K562 (cell line): ENCODE measurements around the gene HEPACAM2. TPM values are rescaled to one million over a fixed set of nuclear protein-coding genes. Genes with fewer than 3 reads are reported as not detected.

Experiments used
- HIVEP1 ChIP-seq: fragments of 250-450 bp; sonication (Bioruptor Pico); IDR thresholded peaks from 2 replicates; pipeline ENCODE4 v1.4.0; 2020; ENCODE audit warnings: mild to moderate bottlenecking
- ZBTB43 ChIP-seq: sonication (generic); formaldehyde crosslinking; IDR thresholded peaks from 2 replicates; pipeline ENCODE4 v1.8.0; 2023; ENCODE audit warnings: mild to moderate bottlenecking, missing genetic modification reagents
- ZEB2 ChIP-seq: fragments of 450-650 bp; IDR thresholded peaks from 2 replicates; pipeline ENCODE4 v1.6.1; 2016
- ZFP36 ChIP-seq: fragments of 150-350 bp; IDR thresholded peaks from 2 replicates; pipeline ENCODE4 v1.6.1; 2018; ENCODE audit warnings: low read length, low read depth; ENCODE audit not compliant: partially characterized antibody
- ZNF23 ChIP-seq: fragments of 250-450 bp; sonication (Bioruptor Pico); IDR thresholded peaks from 2 replicates; pipeline ENCODE4 v1.4.0; 2020; ENCODE audit warnings: mild to moderate bottlenecking
- ZNF318 ChIP-seq, 2 experiments: fragments of 450-650 bp; IDR thresholded peaks; 2 replicates each; pipeline ENCODE4 v1.6.1; 2016; ENCODE audit warnings: mild to moderate bottlenecking in 2 of 2, borderline replicate concordance in 1 of 2, low read depth in 1 of 2, moderate library complexity in 1 of 2
- ZNF561 ChIP-seq: fragments of 450-650 bp; formaldehyde crosslinking; conservative IDR thresholded peaks from 2 replicates; pipeline ENCODE4 v1.4.0; 2020; ENCODE audit warnings: mild to moderate bottlenecking, moderate library complexity
- ZNF592 ChIP-seq: fragments of 450-650 bp; IDR thresholded peaks from 2 replicates; pipeline ENCODE4 v1.6.1; 2017; ENCODE audit warnings: antibody characterized with exemption, mild to moderate bottlenecking
- ZSCAN29 ChIP-seq: fragments of 450-650 bp; IDR thresholded peaks from 2 replicates; pipeline ENCODE4 v1.6.1; 2017
- polyA plus RNA-seq, 8 experiments: library from polyadenylated mRNA; depleted of rRNA in 4 of 8; stranded (reverse) in 5 of 8; unstranded in 3 of 8; fragments of >200 nt; fragmentation: Nextera tagmentation in 2 of 8; fragmentation: Illumina TruSeq in 1 of 8; extraction: Ambion mirVana in 2 of 8; extraction: Trizol in 1 of 8; gene quantifications; 2 replicates each; pipeline versions ENCODE4 v1.2.1 to v1.2.3, GENCODE V29; 2011 to 2014; ENCODE audit warnings: inconsistent platforms in 1 of 8, missing spikeins in 1 of 8
- total RNA-seq, 7 experiments: library from RNA; depleted of rRNA in 6 of 7; stranded (reverse); fragments of >200 nt in 6 of 7; fragmentation: Illumina TruSeq in 2 of 7; extraction: Trizol in 2 of 7; gene quantifications; 2 replicates each; pipeline versions ENCODE4 v1.2.1 to v1.2.3, GENCODE V29; 2011 to 2021; ENCODE audit warnings: low replicate concordance in 1 of 7
- TF ChIP-seq, protein P1 (sequence below): IDR thresholded peaks from 2 replicates; pipeline ENCODE4 v1.6.1; 2011; ENCODE audit warnings: borderline replicate concordance, low read depth, mild to moderate bottlenecking, moderate library complexity, low read length; ENCODE audit not compliant: insufficient read depth, poor library complexity, severe bottlenecking
- TF ChIP-seq, protein P2 (sequence below): fragments of 250-450 bp; sonication (Bioruptor Pico); IDR thresholded peaks from 2 replicates; pipeline ENCODE4 v1.5.0; 2021

HEPACAM2 gene
- total and polyA plus RNA-seq, 9 of the 15 experiments (the other 6 are each of a cell fraction or from before 2014, with no cell fraction given), result 2.0 to 6.5 (median 3.9) TPM

GRCh38 chr7:93219868-93220267, 6.4 kb downstream of the HEPACAM2 start (continued):
- no peak for TF ChIP-seq ZFP36
- TF ChIP-seq ZSCAN29, result no peak
- 0 out of 2 replicates have a peak, but pooled peaks have one; percentile 9 for TF ChIP-seq ZNF592
- TF ChIP-seq HIVEP1 (CRISPR knock-in tag), result no peak
- TF ChIP-seq ZNF561 (CRISPR knock-in tag), result no peak
- TF ChIP-seq, protein P1, sequence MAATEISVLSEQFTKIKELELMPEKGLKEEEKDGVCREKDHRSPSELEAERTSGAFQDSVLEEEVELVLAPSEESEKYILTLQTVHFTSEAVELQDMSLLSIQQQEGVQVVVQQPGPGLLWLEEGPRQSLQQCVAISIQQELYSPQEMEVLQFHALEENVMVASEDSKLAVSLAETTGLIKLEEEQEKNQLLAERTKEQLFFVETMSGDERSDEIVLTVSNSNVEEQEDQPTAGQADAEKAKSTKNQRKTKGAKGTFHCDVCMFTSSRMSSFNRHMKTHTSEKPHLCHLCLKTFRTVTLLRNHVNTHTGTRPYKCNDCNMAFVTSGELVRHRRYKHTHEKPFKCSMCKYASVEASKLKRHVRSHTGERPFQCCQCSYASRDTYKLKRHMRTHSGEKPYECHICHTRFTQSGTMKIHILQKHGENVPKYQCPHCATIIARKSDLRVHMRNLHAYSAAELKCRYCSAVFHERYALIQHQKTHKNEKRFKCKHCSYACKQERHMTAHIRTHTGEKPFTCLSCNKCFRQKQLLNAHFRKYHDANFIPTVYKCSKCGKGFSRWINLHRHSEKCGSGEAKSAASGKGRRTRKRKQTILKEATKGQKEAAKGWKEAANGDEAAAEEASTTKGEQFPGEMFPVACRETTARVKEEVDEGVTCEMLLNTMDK, result no peak
- TF ChIP-seq ZNF23 (CRISPR knock-in tag), result no peak
- no peak for TF ChIP-seq ZEB2
- no peak for TF ChIP-seq ZNF318 (IDR thresholded peaks at IDR 0.05; ENCODE audit: borderline replicate concordance in 1 of 2, low read depth in 1 of 2)
- TF ChIP-seq, protein P2, sequence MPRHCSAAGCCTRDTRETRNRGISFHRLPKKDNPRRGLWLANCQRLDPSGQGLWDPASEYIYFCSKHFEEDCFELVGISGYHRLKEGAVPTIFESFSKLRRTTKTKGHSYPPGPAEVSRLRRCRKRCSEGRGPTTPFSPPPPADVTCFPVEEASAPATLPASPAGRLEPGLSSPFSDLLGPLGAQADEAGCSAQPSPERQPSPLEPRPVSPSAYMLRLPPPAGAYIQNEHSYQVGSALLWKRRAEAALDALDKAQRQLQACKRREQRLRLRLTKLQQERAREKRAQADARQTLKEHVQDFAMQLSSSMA, result no peak
- no peak for TF ChIP-seq ZBTB43 (CRISPR knock-in tag)
